HK-2 (cell line): ENCODE measurements around the gene P2RY2.

ENCODE experiments used
- DNase-seq: peaks from one replicate; pipeline ENCODE4 v3.0.0-alpha.2; 2018; ENCODE audit not compliant: unreplicated experiment

Gene P2RY2

GRCh38 chr11:73242251-73243092 is 24.4 kb downstream of the P2RY2 start:
- DNase-seq: peak; percentile 66

DNA sequence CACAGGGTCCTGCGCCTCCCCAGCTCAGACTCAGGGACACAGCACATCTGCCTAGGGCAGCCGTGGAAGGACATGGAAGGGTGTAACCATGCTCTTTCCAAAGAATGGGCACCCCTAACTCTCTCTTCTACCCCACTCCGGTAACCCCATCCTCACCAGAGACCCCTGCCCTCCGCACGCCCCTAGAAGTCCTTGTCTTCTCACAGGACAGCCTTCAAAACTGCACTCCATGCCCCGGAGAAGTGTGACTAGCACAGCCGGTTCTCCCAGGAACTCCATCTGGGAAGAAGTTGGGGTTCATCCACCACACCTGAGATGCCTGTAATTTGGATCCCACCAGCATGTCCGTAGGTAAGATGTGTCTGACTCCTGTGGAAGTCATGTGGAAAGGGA is 25.0 kb downstream of the P2RY2 start:
- no peak for DNase-seq

GRCh38 chr11:73244589-73245240 is 26.6 kb downstream of the P2RY2 start:
- DNase-seq: no peak

DNA sequence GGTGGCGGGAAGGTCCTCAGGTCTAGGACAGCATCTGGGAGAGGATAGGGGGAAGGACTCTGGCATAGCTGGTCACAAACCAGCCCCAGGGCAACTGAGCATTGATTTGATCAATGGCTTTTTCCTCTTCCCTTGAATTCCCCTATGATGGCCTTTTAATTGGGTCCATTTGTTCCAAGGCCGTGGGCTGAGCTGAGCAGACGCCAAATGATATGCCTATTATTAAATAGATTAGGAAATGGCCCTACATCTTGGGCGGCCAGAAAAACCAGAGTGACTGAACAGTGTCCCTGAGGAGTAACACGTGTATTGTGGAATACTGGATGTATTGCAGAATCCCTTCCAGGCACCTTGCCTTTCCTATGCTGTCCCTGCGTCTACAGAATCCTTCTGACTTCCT is 27.4 kb downstream of the P2RY2 start:
- DNase-seq: no peak

DNA sequence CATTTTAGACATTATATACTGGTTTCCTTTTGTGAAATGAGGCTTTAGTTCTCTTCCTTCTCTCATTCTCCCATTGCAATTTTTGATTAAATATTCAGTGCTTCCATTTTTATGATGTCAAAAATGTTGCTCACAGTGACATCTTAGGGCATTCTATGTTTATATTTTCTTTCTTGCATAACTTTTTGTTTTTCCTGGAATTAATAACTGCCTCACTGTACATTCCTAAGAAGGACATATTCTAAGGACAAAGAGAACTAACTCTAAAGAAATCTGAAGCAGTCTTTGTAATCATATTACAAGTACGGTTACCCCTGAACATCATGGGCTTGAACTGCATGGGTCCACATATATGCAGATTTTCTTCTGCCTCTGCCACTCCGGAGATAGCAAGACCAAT is 28.2 kb downstream of the P2RY2 start:
- DNase-seq: no peak

- DNase-seq: no peak
Measured at GRCh38 chr11:73248526-73249185, 30.6 kb downstream of the P2RY2 start.

- DNase-seq: no peak
Measured at GRCh38 chr11:73249304-73249703, 31.2 kb downstream of the P2RY2 start.

GRCh38 chr11:73249853-73250783 is 32.0 kb downstream of the P2RY2 start:
- no peak for DNase-seq

DNA sequence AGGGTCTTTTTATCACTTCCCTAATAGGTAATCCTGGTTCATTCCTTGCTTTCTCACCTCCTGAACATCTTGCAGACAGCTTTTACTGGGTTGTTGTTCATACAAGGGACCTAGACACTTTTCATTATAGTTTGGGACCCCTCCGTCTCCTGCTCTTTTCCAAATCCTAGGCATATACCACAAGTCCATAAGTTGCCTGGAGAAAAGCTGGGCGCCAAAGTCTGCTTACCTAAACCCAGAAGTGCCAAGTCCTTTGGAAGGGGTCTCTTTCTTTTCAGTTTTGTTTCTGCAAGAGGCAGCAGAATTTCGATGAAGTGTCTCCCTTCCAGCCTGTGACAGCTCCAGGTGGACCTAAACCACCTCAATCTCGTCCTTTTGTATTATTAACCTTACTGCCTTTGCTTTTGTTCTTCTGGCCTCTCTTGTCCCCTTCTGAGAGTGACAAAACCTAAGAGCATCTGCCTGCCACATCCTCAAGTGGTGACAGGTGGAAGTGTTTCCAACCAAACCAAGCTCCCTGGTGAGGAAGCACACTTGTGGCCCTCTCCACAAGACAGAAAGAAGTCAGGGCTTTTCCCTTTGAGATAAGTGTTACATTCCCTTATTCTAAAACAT is 34.6 kb downstream of the P2RY2 start:
- DNase-seq: no peak

- peak; percentile 87 for DNase-seq
Measured at GRCh38 chr11:73257342-73258103, 39.4 kb downstream of the P2RY2 start.

DNA sequence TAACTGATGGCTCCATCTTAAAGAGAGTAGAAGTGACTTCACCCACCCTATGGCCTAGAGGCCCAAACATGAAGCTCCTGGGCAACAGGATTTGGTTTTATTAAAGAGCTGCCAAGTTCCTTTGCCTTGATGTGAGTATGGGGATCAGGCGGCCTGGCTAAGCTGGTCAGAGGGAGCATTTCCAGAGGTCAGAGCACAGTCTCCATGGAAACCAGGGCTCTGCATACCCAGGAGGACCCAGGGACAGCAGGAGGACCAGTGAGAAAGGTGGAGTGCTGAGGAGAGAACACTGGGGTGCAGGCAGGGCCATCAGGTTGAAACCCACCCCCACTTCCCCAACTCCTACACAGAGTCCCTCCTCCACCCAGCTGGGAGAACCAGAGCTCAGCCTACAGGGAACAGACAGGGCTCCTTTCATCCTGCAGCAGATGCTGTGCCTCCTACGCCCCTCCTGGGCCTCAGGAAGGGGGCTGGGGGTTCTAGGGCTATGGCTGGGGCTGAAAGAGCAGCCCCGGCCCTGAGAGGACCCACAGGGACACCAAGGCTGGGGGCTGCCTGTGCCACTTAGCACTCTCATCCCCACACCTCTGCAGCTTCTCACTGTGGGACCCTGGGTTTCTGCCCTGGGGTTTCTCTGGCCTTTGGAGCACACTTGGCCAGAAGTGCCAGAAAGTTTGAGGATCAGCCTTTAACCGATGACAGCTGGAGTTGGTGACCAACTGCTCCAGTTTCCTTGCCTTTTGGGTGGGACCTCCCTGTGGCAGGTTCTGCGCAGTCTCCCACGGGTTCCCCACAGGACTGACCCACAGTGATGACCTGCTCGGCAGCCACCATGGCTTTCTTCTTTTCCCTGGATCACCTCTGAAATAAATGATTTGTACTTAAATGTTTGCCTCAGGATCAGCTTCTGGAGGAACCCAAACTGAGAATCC is 40.3 kb downstream of the P2RY2 start:
- no peak for DNase-seq

GRCh38 chr11:73259406-73260126 is 41.5 kb downstream of the P2RY2 start:
- DNase-seq: no peak

DNA sequence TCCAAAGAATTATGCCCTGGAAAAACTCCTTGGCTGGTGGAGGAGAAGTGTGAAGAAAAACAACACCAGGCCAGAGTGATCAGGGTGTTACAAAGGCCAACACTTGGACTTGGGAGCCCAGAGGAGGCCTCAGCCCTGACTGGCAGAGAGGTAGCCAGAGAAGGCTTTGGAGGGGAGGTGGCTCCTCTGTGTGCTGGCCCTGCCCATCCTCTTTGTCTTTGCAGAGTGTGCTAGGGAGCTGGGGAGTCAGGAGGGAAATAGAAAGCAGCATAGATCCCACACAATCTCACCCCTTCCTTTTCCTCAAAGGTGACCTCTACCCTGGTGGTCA is 42.0 kb downstream of the P2RY2 start:
- DNase-seq: no peak

DNA sequence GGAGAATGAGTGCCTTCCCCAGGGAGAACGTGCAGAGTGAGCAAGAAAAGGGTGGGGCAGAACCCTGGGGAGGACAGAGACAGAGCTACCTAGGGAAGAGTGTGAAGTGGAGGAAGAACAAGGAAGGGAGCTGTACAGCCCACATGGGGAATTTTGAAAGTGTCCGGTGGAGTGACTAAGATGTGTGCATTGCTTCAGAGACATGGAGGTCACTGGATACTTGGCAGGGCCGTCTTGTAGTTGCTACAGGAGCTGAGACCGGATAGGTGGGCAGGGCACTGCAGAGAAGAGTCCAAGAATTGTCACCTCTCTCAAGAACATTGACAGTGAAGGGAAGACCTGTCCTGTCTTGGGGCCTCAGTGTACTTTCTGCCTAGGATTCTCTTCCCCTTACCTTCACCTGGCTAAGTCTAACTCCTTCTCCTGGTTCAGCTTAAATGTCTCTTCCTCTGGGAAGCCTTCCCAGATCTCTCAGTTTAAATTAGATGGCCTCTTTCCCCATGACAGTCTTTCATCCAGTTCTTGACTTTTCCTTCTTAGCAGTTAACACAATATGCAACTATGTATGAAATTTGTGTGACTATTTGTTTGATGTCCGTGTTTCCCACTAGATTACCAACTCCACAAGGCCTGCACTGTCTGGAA is 44.9 kb downstream of the P2RY2 start:
- DNase-seq: no peak

DNA sequence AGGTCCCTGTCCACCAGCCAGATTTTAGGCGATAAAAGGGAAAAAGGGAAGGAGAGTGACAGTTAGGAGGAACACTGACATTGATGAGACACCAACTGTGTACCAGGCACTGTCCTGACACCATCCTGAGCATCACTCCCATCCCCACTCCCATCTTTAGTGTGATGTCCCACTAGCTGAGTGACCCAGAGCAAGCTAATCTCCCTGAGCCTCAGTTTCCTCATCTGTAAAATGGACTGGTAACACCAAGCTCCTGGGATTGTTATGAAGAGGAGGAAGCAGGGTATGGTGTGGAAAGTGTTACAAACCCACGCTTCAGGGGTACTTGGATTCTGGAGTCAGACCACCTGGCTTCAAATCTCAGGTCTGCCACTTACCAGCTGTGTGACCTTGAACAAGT is 45.6 kb downstream of the P2RY2 start:
- DNase-seq: no peak

DNA sequence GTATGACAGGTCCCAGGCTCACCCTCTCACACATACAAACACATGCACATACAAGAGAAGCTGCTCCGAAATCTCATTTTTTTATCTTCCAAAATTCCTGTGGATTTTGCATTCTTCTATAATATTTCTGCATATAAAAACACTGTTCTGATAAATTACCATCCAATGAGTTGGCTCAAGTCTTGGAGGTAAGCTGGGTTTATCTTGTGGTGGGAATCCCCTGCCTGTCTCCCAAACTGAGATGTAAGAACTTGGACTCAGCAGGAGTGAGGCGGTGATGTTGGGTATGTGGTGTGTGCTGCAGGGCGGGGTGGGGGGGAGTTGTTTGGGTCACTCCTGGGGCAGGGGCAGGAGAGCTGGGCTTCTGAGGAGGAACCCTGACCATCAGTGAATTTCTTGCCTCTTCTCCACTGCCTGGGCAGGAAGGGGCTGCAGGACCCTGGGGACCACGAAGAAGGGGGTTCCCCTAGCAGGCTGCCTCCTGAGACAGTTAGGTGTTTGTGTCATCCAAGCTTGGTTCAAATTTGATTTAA is 47.3 kb downstream of the P2RY2 start:
- no peak for DNase-seq

DNA sequence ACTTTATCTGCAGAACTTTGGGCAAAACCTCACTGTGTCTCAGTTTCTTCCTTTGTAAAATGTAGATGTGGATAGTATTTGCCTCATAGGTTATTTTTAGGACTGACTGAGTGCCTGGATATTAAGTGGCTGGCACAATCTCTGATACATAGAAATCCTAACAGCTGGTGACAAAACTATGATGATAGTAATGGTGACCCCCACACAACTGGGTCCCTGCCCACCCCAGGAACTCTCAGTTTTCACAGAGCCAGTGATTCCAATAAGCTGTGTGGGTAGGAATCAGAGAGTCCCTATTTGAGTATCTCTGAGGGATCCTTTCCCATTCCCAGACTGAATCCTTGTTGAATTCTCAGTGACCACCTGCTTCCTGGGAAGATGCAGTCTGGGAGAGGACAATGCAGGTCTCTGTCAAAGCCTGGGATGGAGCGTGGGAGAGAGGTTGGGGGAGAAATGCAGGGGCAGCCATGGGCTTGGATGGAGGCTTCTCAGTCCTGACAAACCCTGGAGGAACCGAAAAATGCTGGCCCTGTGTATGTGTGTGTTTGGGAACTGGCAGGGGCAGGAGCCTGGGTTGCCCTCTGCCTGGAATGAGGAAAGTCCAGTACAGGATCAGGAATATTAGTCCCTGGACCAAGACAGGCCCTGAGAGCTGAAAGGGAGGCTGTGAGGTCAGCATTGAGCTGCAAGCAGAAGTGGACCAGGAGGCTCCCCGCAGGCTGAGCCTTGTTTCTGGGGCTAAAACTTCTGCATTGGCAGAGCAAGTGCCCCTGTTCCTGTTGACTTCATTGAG is 48.0 kb downstream of the P2RY2 start:
- no peak for DNase-seq
